NCI-H128 (cell line): ENCODE data around the gene SLC35E1.

Source experiments
- DNase-seq: peaks from one replicate; lab custom pipeline; 2025; ENCODE audit not compliant: unreplicated experiment; lab: John Stamatoyannopoulos, UW

Gene SLC35E1

GRCh38 chr19:16582486-16583261 is 10.5 kb upstream of the SLC35E1 start:
- DNase-seq: no peak

- DNase-seq: no peak
These were observed 9.7 kb upstream of the SLC35E1 start for GRCh38 chr19:16581971-16582343.

GRCh38 chr19:16581145-16581970 is 9.1 kb upstream of the SLC35E1 start:
- no peak for DNase-seq

GRCh38 chr19:16579381-16579780 is 7.2 kb upstream of the SLC35E1 start:
- DNase-seq: no peak

GRCh38 chr19:16577531-16577985 is 5.3 kb upstream of the SLC35E1 start:
- DNase-seq: no peak

GRCh38 chr19:16576690-16577530 is 4.7 kb upstream of the SLC35E1 start:
- no peak for DNase-seq

- no peak for DNase-seq
These were observed 3.9 kb upstream of the SLC35E1 start for GRCh38 chr19:16575861-16576689.

- no peak for DNase-seq
These were observed 3.1 kb upstream of the SLC35E1 start for GRCh38 chr19:16575282-16575681.

GRCh38 chr19:16573925-16574324 is 1.7 kb upstream of the SLC35E1 start:
- DNase-seq: no peak

- no peak for DNase-seq
These were observed 1.1 kb upstream of the SLC35E1 start for GRCh38 chr19:16573296-16573695.

GRCh38 chr19:16571822-16572331 is 338 bp downstream of the SLC35E1 start:
- DNase-seq: no peak

GRCh38 chr19:16571283-16571682 is 932 bp downstream of the SLC35E1 start:
- no peak for DNase-seq

- no peak for DNase-seq
These were observed 2.5 kb downstream of the SLC35E1 start for GRCh38 chr19:16569609-16570320.

- no peak for DNase-seq
These were observed 5.5 kb downstream of the SLC35E1 start for GRCh38 chr19:16566702-16567101.

- DNase-seq: no peak
These were observed 6.1 kb downstream of the SLC35E1 start for GRCh38 chr19:16566161-16566560.

GRCh38 chr19:16564842-16565241 is 7.4 kb downstream of the SLC35E1 start:
- no peak for DNase-seq

GRCh38 chr19:16562608-16563025 is 9.6 kb downstream of the SLC35E1 start:
- no peak for DNase-seq

GRCh38 chr19:16561382-16561781 is 10.8 kb downstream of the SLC35E1 start:
- no peak for DNase-seq

GRCh38 chr19:16559780-16560276 is 12.4 kb downstream of the SLC35E1 start:
- DNase-seq: no peak
